GDM1 (cell line): ENCODE data around the gene ADAP2.
"Not testable (repeated sequence)": the region's sequence is repeated elsewhere in the genome, so short reads cannot be mapped to it uniquely, and the experiment has no call there.

Experiments used
- DNase-seq: peaks from one replicate; lab custom pipeline; 2025; lab: John Stamatoyannopoulos, UW

Gene ADAP2

GRCh38 chr17:30921544-30922196, at the start of gene ADAP2:
Gene ADAP2 (plus strand): TSS chr17:30921945. CDS start chr17:30922015, 70 bp downstream.
- no peak for DNase-seq

GRCh38 chr17:30886187-30886586, 35.6 kb upstream of the ADAP2 start:
- DNase-seq: no peak

- no peak for DNase-seq
Observed at GRCh38 chr17:30894236-30894635, 27.5 kb upstream of the ADAP2 start.

DNA sequence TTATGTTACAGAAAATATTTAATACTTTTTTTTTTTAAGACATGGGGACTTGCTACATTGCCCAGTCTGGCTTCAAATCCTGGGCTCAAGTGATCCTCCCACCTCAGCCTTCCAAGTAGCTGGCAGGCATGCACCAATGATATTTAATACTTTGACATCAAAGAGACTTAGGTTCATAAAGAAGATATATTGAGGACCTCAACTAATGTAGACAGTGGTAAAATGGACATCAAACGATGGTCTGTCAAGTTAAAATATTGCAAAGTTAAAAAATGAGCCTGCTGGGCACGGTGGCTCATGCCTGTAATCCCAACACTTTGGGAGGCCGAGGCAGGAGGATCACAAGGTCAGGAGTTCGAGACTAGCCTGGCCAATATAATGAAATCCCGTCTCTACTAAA, 24.4 kb upstream of the ADAP2 start:
- no peak for DNase-seq

GRCh38 chr17:30905742-30906100, 16.0 kb upstream of the ADAP2 start:
- DNase-seq: no peak

GRCh38 chr17:30906101-30906911, 15.4 kb upstream of the ADAP2 start, which contains the start of gene TEFM:
Gene TEFM (minus strand): TSS chr17:30906238. CDS start chr17:30906198, 40 bp downstream.
- peak; percentile 82 for DNase-seq

DNA sequence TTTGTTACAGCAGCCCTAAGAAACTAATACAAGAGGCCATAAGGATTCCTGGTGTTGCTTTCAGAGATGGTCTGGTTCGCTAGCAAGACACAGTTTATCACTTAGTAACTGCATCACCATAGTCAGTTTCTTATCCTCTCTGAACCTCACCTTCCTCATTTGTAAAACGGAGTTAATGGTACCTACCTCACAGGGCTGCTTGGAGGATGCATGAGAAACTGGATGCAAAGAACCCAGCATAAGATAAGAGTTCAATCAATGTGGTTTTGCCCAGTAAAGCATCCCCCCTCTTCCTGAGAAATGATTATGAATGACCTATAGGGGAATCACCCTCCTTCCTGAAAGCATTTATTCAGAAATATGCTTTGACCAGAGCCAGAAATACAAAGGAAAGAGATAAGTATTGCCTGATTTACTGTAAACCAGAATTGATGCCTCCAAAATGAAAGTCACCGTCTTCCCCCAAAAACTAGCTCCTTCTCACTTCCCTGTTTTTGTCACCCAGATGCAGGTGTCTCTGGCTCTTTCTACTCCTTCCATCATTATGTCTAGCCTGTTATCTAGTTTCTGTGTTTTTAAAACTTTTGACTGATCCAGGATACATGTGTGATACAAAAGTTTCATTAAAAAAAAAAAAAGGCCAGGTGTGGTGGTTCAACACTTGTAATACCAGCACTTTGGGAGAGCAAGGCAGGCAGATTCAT, 12.9 kb upstream of the ADAP2 start:
- no peak for DNase-seq

GRCh38 chr17:30910151-30910550, 11.6 kb upstream of the ADAP2 start:
- DNase-seq: not testable (repeated sequence)

DNA sequence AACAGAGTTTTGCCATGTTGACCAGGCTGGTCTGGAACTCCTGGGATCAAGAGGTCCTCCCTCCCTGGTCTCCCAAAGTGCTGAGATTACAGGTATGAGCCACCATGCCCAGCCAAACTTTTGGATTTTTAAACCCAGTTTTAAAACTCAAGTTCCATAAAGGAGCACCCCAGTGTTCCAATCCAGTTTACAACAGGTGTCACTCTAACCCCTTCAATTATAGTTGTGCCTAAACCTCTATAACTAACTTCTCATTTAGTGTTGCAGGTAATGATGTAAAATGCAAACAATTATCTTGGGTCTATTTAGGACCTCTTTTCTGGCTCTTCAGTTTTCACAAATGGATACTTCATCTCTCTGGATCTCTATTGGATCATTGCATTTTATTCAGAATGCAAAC, 7.8 kb upstream of the ADAP2 start:
- no peak for DNase-seq

DNA sequence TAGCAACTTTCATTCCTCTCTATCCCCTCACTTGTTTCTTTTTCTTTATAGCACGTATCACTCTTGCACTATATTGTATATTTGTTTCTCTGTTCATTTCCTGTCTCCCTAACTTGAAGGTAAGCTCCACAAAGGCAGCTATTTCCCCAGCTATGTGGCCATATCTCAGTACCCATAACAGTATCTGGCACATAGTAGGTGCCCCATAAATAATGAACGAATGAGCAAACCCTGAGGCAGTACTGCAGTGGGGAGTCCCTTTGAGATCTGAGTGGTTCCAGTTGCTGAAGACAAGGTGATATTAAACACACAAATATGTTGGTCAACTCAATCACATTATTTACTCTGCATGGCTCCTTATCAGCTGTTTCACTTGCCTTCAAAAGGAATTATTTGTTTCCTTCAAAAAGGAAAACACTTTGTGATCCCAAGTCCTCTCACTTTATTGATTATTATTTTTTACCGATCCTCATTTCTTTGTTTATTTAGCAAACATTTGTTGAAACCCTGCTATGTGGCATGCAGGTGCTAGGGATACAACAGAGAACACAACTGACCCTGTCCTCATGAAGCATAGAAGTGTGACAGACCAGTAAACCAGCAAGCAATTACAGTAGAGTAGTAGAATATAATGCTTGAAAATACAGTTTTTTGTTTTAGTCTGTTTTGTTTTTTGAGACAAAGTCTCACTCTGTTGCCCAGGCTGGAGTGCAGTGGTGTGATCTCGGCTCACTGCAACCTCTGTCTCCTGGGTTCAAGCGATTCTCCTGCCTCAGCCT, 5.7 kb upstream of the ADAP2 start:
- DNase-seq: no peak

DNA sequence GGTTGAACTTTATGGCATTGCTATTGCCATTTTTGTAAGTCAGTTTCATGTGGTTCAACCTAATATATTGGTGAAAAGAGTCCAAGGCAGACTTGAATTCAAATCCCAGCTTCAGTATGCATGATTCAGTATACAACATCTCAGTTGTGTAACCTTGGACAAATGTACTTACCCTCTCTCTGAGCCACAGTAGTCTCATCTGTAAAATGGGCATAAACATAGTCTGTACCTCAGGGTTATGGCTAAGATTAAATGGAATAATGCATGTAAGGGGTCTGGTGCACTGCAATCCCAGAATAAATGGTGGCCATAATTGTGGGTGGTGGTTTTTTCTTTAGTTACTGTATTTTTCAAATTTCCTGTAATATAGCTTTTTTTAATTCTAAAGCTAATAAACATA, 4.7 kb upstream of the ADAP2 start:
- no peak for DNase-seq

DNA sequence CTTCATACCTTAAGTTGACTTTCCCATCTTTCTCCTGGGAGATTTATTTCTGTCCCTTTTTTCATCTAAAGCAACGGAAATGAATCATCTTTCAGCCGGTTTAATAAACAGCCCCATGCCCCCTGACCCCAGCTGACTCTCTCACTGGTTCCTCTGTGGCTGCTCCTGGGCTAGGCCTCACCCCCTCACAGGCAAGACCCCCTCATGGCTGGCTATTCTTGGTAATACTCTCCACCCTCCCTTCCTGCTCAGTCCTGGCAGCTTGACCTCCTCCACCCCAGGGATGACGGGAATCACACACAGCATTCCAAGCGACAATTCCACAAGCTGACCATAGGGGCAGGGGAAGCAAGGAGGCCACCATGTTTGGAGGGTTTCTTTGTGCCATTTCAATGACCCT, 1.5 kb upstream of the ADAP2 start:
- no peak for DNase-seq

- no peak for DNase-seq
Observed at GRCh38 chr17:30920683-30921543, 832 bp upstream of the ADAP2 start.

DNA sequence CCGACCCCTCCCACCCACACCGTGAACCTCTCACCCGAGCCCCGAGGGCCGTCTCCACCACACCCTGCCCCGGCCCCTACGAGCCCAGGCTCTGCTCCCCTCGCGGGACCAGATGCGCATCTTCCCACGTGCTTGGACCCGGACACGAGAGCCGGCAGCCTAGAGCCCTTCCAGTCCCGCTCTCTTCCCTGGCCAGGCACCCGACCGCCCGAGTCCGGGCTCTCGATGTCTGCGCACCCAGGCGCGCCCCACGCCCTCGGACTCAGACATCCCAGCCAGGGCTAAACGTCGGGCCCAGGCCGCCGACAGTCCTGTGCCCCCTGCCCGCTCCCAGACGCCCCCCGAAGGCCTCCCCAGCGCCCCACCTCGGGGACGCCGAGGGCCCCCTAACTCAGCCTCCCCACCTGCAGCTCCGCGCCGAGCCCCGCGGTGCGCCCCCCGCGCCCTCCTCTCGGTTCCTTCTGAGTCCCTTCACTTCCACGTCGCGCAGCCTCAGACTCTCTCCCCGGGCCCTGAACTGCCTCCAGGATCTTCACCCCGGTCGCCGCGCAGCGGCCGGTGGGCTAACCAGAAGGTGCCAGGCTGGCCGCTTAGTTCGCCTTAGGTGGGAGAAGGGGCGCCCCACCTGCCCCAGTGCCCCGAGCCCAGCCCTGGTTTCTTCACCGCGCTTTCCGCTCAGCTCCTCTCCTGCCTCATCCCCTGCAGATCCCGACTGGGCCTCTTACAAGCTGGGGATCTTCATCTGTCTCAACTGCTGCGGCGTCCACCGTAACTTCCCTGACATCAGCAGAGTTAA, 688 bp downstream of the ADAP2 start:
- DNase-seq: no peak

- no peak for DNase-seq
Observed at GRCh38 chr17:30924341-30924740, 2.6 kb downstream of the ADAP2 start.

DNA sequence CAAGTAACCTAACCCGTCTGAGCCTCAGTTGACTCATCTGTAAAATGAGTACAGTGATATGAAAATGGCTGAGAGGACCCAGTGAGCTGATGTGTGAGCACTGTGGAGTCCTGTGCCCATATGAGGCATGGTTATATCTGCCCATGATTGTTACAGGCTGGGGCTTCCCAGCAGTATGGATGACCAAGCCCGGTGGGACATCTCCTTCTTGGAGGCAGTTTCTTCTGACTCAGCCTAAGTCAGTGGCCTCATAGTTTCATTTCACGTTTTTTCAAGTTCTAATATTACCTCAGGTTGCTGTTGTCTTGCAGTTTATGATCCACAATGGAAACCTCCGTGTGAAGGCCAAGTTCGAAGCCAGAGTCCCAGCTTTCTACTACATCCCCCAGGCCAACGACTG, 4.8 kb downstream of the ADAP2 start:
- no peak for DNase-seq

DNA sequence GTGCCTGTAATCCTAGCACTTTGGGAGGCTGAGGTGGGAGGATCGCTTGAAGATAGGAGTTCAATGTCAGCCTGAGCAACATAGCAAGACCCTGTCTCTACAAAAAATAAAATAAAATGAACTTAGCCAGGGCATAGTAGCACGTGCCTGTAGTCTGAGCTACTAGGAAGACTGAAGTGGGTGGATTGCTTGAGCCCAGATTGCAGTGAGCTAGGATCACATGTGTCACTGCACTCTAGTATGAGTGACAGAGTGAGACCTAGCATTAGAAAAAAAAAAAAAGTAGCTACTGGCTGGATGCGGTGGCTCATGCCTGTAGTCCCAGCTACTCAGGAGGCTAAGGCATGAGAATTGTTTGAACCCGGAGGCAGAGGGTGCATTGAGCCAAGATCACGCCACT, 6.0 kb downstream of the ADAP2 start:
- DNase-seq: no peak

DNA sequence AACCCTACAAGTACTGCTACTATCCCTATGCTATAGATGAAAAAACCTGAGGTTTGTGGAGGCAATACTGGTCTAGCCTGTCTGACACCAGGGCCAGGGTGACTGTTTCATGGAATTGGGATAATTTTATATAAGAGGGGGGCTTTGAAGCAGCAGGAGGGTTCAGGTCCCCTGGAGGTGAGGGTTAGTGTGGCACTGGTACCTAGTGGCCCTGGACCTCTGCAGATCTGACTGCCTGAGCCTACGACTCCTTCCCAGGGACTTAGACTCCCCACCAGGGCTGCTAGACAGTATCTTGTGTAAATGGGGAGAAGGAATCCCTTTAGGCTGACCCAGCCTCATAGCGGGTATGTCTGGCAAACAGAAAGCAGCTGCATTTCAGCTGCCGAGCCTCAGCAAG, 6.8 kb downstream of the ADAP2 start:
- DNase-seq: no peak

- no peak for DNase-seq
Observed at GRCh38 chr17:30929081-30929633, 7.4 kb downstream of the ADAP2 start.

DNA sequence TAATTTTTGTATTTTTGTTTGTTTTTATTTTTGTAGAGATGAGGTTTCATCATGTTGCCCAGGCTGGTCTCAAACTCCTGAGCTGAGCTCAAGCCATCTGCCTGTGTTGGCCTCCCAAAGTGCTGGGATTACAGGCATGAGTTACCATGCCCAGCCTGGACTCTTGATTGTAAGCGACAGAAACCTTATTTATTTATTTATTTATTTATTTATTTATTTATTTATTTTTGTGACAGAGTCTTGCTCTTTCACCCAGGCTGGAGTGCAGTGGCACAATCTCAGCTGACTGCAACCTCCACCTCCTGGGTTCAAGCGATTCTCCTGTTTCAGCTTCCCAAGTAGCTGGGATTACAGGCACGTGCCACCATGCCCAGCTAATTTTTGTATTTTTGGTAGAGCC, 8.1 kb downstream of the ADAP2 start:
- not testable (repeated sequence) for DNase-seq
